Activated gamma-delta T cell (primary cell): Measurements from ENCODE around the gene TCF7L1.
"Not testable (repeated sequence)": the region's sequence is repeated elsewhere in the genome, so short reads cannot be mapped to it uniquely, and the experiment has no call there.

ENCODE experiments used
- DNase-seq: peaks from one replicate; lab custom pipeline; 2025; lab: John Stamatoyannopoulos, UW

TCF7L1 gene

DNA sequence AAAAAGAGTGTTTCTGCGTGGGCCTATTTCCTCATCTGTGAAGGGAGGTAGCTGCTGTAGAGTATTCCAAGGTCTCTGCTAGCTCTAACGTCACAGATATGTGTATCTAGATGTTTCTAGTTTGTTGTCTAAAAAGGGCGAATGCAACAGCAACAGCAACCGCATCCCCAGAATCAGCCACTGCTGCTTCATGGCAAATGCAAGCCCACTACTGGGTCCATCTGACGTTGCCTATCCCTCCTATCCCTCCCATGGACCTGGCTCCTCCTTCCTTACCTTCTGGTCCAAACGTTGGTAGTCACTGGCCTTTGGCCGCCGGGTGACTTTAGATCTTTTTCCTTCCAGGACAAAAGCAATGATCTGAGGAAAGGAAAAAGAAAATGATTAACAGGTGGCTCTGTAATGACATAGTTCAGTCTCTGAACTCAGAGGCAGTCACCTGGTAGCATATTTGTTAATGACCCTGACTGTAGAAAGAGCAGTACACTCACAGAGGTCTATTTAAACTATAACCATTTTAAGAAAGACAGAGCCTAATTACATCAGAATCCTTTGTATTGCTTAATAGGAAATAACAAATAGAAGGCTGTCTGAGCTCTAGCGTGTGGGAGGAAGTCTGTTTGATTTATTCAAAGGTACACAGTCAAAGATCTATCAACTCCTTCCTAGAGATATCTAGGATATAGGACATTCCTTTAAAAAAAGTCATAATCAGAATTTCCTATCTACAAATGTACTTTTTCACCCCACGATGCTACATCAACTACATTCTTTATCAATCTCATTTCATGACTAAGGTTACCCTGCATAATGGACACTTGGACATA lies 191.7 kb downstream of the TCF7L1 start:
- no peak for DNase-seq

DNA sequence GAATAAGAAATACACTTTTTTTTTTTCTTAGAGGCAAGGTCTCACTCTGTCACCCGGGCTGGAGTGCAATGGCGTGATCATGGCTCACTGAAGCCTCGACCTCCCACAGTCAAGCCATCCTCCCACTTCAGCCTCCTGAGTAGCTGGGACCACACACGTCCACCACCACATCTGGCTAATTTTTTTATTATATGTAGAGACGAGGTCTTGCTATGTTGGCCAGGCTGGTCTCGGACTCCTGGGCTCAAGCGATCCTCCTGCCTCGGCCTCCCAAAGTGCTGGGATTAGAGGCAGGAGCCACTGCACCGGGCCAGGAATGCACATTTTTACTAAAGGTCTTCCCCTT lies 192.2 kb downstream of the TCF7L1 start:
- no peak for DNase-seq

DNA sequence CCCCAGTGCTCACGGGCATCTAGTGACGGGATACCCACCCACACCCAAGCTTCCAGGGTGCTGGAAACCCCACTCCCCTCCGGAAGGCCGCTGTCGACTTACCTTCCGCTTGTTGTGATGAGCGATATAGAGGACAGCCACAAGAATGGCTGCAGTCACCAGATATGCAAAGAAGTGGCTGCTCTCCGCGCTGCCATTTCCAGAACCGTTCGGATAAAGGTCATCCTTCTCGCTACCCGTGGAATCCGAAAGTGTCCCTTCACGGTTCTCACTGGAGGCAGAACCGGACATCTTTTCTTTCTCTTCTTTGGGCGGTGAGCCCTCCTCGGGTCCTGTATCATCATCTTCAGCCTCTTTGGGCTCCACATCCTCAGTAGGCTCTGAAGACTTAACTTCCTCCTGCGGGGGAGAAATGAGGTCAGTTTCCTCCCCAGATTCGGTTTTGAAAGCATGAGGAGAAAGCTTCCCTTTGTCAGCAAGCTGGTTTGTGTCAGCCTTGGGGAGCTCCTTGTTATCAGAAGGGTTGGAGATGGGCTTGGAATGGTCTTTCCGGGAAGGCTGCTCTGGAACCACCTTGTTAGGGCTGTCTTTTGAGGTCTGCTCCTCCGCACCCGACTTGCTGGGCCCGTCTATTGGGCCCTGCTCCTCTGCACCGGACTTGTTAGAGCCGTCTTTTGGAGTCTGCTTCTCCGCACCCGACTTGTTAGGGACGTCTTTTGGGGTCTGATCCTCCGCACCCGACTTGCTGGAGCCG lies 193.4 kb downstream of the TCF7L1 start:
- no peak for DNase-seq

DNA sequence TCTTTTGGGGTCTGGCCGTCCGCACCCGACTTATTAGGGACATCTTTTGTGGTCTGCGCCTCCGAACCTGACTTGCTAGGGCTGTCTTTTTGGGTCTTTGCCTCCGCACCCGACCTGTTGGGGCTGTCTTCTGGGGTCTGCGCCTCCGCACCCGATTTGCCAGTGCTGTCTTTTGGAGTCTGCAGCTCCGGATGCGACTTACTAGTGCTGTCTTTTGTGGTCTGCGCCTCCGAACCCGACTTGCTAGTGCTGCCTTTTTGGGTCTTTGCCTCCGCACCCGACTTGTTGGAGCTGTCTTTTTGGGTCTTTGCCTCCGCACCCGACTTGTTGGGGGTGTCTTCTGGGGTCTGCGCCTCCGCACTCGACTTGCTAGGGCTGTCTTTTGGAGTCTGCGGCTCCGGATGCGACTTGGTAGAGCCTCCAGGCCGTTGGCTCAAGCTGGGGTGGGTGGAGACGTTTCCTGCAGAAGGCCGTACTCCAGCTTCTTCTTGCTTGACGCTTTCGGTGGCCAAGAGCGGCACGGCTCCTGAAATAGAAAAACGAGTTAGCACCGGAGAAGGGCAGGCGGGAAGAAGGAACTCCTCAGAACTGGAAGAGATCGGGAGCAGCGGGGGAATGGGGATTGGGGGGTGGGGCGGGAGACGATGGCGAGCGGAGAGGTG lies 194.1 kb downstream of the TCF7L1 start:
- DNase-seq: no peak

DNA sequence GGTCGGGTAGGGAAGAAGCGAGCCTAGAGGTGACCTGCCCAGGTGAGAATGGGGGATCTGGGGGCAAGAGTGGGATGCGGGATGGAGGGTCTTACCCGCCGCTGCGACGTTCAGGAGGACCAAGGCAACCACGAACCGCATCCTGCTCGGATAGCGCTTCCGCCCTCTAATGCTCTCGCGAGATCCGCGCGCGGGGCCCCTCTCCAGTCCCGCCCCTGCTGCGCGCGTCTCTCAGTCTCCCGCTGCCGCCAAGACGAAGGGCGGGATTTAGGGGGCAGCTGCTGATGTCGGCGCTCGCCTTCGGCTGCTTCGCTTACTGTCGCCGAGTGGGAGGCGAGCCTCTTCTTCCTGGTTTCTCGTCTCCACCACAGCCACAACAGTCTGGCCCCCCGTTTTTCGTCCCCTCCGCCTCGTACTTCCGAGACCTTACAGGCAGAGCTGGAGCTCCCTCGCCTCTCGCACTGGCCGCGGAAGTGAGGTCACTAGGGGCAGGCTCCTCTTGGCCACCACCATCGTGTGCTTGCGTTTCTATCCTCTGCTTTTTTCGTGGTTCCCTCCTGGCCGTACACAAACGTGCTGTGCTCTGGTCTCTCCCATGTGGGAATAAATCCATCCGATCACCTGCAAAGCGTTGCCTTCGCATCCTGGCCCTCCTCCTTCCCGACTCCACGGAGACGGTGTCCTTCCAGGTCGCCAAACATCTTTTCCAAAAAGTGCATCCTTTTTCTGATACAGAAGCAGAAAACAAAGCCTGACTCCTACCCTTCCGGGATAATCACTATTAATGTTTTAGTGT lies 194.8 kb downstream of the TCF7L1 start, which contains the start of gene TGOLN2:
Gene TGOLN2, minus strand, starts transcription at position 168 of the 796 bp plus-strand sequence. Its CDS starts 27 bp downstream, at position 141.
- peak; percentile 84 for DNase-seq

DNA sequence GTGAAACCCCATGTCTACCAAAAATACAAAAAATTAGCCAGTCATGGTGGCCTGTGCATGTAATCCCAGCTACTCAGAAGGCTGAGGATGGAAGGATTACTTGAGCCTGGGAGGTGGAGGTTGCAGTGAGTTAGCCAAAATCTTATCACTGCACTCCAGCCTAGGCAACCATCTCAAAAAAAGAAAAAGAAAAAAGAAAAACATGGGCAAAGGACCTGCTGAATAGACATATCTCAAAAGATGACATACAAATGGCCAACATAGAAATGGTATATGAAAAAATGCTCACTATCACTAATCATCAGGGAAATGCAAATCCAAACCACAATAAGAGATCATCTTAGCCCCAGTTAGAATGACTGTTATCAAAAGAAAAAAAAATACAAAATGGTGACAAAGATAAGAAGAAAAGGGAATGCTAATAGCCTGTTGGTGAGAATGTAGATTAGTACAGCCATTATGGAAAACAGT lies 196.0 kb downstream of the TCF7L1 start:
- DNase-seq: no peak

DNA sequence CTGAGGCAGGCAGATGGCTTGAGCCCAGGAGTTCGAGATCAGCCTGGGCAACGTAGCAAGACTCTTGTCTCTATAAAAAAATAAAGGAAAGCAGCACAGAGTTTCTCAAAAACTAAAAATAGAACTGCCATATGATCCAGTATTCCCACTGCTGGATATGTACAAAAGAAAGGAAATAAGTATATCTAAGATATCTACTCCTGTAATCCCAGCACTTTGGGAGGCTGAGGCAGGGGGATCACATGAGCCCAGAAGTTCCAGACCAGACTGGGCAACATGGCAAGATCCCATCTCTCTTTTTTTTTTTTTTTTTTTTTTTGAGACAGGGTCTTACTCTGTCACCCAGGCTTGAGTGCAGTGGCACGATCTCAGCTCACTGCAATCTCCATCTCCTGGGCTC lies 196.5 kb downstream of the TCF7L1 start:
- not testable (repeated sequence) for DNase-seq

DNA sequence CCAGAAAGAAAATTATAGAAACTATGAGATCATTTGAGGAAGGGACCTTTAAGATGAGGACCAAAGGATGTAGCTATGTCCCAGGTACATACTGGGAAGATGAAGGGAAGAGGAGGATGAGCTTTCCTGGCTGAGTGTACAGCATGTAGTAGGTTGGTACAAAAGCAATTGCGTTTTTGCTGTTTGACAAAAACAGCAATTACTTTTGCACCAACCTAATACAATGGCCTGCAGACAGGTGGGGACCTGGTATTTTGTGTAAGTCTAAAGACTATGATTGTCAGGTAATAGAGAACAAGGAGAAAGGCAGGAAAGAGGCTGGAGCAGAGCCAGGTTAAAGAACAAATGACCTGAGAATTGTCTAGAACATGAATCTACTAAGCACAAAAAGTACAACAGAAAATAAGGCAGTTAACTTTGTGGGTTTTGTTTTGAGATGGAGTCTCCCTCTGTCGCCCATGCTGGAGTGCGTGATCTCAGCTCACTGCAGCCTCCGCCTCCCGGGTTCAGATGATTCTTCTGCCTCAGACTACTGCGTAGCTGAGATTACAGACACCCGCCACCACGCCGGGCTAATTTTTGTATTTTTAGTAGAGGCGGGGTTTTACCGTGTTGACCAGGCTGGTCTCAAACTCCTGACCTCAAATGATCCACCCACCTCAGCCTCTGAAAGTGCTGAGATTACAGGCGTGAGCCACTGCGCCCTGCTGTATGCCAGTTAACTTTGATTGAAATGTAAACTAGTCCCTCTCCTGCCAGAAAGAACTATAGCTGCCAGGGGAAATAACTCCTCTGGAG lies 197.8 kb downstream of the TCF7L1 start:
- no peak for DNase-seq

DNA sequence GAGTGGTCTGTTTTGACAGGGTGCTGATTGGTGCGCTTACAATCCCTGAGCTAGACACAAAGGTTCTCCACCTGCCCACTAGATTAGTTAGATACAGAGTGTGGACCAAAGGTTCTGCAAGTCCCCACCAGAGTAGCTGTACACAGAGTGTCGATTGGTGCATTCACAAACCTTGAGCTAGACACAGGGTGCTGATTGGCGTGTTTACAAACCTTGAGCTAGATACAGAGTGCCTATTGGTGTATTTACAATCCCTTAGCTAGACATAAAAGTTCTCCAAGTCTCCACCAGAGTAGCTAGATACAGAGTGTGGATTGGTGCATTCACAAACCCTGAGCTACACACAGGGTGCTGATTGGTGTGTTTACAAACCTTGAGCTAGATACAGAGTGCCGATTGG lies 200.7 kb downstream of the TCF7L1 start:
- not testable (repeated sequence) for DNase-seq

DNA sequence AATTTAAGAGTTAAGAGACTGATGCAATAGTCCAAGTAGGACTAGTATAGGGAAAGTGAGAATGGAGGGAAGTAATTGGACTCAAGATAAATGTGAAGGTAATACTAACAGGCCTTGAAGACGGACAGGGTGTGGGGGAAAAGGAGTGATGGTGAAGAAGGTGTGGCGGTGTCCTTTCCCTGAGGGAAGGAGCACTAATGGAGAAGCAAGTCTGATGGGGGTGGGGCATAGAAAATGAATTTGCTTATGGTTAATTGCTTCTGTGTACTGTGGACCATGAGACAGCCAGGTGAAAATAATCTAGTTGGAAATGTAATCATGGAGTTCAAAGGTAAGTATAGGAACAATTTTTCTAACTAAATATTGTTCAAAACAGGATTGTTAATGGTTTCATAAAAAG lies 201.7 kb downstream of the TCF7L1 start:
- DNase-seq: no peak

DNA sequence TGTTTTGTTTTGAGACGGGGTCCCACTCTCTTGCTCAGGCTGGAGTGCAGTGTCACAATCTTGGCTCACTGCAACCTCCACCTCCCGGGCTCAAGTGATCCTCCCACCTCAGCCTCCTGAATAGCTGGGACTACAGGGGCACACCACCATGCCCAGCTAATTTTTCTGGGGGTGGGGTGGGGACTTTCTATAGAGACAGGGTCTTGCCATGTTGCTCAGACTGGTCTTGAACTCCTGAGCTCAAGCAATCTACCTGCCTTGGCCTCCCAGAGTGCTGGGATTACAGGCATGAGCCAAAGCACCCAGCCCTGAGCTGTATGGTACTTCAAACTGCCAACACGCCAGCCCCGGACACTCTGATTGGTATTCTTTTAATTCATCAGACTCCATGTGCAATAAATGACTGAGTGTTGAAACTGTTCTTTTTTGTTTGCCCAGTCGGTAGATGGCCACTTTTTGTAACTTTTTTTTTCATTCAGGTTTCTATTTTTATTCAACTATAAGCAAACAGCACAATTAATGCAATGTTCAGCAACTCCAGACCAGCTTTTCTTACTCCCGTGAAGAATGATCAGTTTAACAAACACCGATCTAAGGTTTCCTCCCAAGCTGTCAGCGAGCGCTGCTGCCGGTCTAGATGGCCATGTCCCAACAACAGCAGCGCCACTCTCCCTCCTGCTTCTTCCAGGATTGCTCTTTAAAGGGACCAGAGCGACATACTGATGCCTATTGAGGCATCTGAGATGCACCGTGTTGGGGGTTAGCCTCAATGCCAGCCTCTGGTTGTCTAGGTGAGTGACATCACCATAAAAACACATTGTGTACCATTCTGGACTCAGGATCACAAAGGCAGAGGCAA lies 207.1 kb downstream of the TCF7L1 start:
- no peak for DNase-seq

DNA sequence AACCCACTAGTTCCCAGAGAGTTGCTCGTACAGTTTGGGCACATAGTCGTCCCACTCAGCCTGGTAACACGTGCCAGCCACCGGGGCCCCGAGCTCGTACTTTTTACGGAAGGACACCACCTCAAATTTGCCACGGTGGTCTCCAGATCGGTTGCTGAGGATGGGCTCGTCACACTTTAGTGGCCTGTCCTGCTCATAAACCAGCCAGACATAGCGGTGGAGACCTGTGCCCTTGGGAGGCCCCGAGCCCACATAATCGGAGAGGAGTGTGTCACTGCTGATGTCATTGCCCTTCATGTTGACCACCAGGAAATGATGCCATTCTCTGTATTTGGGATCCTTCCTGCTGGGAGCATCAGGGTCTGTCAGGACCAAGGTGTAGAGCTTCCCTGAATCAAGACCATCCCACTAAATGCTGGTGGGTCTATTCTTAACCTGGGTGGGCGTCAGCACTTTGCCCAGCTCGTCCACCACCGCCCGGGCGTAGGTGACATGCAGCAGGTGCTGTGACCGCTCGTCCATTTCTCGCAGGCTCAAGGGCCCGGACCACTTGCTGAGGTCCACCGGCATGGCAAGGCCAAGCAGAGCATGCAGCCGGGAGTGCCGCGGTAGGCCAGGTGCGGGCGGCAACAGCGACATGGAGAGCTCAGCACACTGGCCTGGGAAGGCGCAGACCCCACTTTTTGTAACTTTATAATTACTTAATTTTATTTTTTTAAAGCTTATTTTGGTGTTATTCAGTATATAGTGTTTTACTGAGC lies 208.3 kb downstream of the TCF7L1 start:
- DNase-seq: no peak

DNA sequence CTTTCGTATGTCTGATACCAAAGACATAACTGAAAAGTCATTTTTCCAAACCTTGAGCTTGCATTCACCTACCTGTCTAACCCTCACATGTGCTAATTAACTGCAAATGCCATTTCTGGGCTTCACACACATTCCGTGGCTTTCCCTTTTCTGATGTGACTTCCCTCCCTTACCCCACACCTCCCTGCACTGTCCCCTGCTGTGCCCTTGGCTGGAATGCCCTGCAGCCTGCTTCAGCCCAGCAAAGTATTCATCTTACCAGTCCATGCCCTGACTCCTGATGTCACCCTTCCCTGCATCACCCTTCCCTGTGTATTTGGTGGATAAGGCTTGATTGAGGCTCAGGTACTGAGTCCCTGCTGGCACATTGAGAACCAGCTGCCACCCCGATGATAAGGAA lies 209.0 kb downstream of the TCF7L1 start:
- DNase-seq: no peak

DNA sequence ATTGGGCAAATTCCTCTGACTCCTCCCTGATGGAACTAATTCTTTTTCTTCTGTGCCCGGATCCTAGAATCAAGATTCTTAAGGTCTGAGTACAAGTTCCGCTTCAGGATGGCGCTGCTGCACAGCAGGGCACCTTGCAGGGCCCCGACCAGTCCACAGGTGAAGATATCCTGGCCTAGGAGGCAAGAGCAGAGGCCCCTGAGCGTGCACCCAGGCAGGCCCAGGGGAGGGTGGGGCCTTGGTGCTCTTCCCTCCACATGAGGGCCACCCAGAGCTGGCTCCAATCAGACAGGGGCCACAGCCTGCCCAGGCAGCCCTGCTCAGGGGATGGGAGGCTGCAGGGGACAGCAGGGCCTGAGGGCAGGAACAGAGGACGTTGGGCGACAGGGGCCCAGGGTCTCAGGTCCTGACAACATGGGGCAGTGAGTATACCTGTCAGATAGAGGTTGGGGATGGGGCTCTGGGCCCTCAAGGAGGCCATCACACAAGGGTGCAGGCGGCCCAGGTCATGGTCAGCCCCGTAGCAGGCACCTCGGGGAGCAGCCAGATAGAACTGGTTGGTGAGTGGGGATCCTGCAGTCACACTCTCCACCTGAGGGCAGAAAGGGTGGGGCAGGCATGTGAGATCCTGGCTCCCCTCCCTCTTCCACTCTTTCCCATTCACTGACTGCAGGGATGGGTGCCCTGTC lies 210.2 kb downstream of the TCF7L1 start:
- not testable (repeated sequence) for DNase-seq

DNA sequence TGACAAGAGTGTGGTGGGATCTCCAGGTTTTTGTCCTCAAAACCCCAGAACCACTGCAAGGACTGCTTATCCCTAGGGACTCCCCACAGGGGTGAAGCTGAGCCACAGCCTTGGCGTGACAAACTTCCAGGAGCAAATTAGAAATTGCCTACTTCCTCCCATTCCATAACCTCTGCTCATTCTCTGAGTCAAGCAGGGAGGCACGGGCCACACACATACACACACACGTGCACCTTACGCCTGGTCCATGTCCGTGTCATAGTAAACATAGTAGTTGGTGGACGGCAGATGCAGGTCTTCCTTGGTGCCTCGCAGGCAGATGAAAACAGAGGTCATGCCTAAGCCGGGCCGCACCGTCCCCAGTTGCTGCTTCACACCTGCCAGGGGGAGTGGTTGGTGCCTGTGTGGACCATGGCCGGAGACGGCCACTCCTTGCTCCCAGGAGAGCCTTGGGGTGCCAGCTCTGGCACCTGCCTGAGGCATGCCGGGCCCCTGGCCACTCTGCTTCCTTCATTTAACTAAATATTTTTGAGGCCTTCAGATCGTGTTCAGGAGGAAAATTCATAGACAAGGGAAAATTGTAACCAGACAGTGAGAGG lies 211.3 kb downstream of the TCF7L1 start:
- DNase-seq: no peak

DNA sequence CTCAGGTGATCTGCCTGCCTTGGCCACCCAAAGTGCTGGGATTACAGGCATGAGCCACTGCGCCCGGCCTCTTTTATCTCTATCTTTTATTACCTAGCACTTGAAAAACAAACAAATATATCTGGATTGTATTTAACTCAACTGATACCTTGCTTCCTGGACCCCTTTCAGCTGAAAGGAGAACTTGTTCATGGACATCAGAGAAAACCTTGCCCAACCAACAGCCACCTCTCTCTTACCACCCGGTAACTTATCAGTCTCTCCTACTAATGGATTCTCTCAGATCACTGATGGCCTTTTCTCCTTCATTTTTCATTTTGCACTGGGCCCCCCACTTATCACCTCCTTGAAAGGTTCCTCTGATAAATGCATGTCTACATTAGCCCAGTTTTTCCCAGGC lies 214.4 kb downstream of the TCF7L1 start:
- DNase-seq: no peak

DNA sequence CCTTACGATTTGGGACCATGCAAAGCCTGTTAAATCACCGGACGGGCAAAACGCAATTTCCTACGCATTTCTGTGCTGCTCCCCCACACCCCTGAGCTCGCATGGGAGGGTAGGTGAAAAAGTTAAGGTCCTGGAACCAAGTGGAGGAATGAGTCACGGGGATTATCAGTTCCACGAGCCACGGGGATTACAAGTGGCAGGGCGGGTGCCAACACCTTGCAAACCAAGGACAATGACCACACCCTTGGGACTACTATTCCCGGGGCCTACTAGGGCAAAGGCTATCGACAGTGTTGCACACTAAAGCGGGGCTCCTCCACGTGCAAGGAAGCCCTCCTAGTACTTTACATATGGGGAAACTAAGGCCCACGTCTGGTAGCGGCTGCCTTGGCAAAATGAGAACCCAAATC lies 220.7 kb downstream of the TCF7L1 start:
- DNase-seq: no peak
